HG03460 (cell line): ENCODE results near the gene EML6.

Source experiments
- ATAC-seq: cut with Tn5 transposase; IDR thresholded peaks from one replicate; pipeline ENCODE4 v1.9.1; 2021; ENCODE audit not compliant: unreplicated experiment

The EML6 gene

GRCh38 chr2:54704688-54705605, 18.5 kb upstream of the EML6 start:
- ATAC-seq: no peak

GRCh38 chr2:54706622-54707021, 16.8 kb upstream of the EML6 start:
- ATAC-seq: no peak

- no peak for ATAC-seq
These were observed 14.7 kb upstream of the EML6 start for GRCh38 chr2:54708584-54709335.

- ATAC-seq: no peak
These were observed 14.1 kb upstream of the EML6 start for GRCh38 chr2:54709336-54709809.

GRCh38 chr2:54710216-54710615, 13.2 kb upstream of the EML6 start:
- no peak for ATAC-seq

GRCh38 chr2:54712516-54712915, 10.9 kb upstream of the EML6 start:
- no peak for ATAC-seq

GRCh38 chr2:54714996-54715395, 8.5 kb upstream of the EML6 start:
- ATAC-seq: no peak

- ATAC-seq: no peak
These were observed 7.1 kb upstream of the EML6 start for GRCh38 chr2:54716375-54716774.

GRCh38 chr2:54720563-54720962, 2.9 kb upstream of the EML6 start:
- ATAC-seq: no peak

- no peak for ATAC-seq
These were observed 821 bp upstream of the EML6 start for GRCh38 chr2:54722641-54723040.

GRCh38 chr2:54723996-54724559, 616 bp downstream of the EML6 start:
- no peak for ATAC-seq

GRCh38 chr2:54724560-54725342, 1.3 kb downstream of the EML6 start:
- no peak for ATAC-seq

- no peak for ATAC-seq
These were observed 2.1 kb downstream of the EML6 start for GRCh38 chr2:54725343-54726099.

GRCh38 chr2:54726431-54726830, 3.0 kb downstream of the EML6 start:
- no peak for ATAC-seq

- ATAC-seq: no peak
These were observed 3.5 kb downstream of the EML6 start for GRCh38 chr2:54726940-54727339.

- ATAC-seq: no peak
These were observed 5.2 kb downstream of the EML6 start for GRCh38 chr2:54728669-54729120.

GRCh38 chr2:54735636-54736035, 12.2 kb downstream of the EML6 start:
- no peak for ATAC-seq

- ATAC-seq: no peak
These were observed 14.8 kb downstream of the EML6 start for GRCh38 chr2:54738281-54738680.

GRCh38 chr2:54740333-54740732, 16.9 kb downstream of the EML6 start:
- ATAC-seq: no peak

GRCh38 chr2:54741250-54741649, 17.8 kb downstream of the EML6 start:
- ATAC-seq: no peak
